Activated T-helper 2 cell treated with anti-CD3 and anti-CD28 coated beads, Interferon-gamma antibody, Interleukin-2, Interleukin-4, amounts not matched to agents 10 μg/mL and 5 μg/mL and 100 μg/mL, durations not matched to agents 14 hours and 24 hours and 36 hours (primary cell): ENCODE results near the gene SUFU. TPM values are rescaled to one million over a fixed set of nuclear protein-coding genes. Genes with fewer than 3 reads are reported as not detected.

Source experiments
- DNase-seq: peaks from one replicate; pipeline ENCODE4 v3.0.0; 2021; ENCODE audit warnings: low spot score
- H3K27ac Mint-ChIP-seq: one replicate; pipeline ENCODE4 v1.8.0; 2021; ENCODE audit warnings: mixed read lengths
- H3K27me3 Mint-ChIP-seq: one replicate; pipeline ENCODE4 v1.8.0; 2021; ENCODE audit warnings: low read depth, mixed read lengths
- H3K36me3 Mint-ChIP-seq: one replicate; pipeline ENCODE4 v1.8.0; 2021; ENCODE audit warnings: low read depth, mixed read lengths
- H3K4me1 Mint-ChIP-seq: one replicate; pipeline ENCODE4 v1.8.0; 2021; ENCODE audit warnings: low read depth, mixed read lengths
- H3K4me3 Mint-ChIP-seq: one replicate; pipeline ENCODE4 v1.8.0; 2021; ENCODE audit warnings: low read depth, mild to moderate bottlenecking, moderate library complexity, mixed read lengths
- H3K9me3 Mint-ChIP-seq: one replicate; pipeline ENCODE4 v1.8.0; 2021; ENCODE audit warnings: mixed read lengths
- intact Hi-C: fragments of 100-400 bp; cut with micrococcal nuclease; formaldehyde crosslinking; loops from one replicate; pipeline ENCODE4 v1.15.1; 2023
- total RNA-seq: library from RNA; stranded (reverse); gene quantifications from 2 replicates; pipeline ENCODE4 v1.2.3, GENCODE V29; 2022

Gene SUFU
- total RNA-seq, 1 donor from 2014 or later: 12.4 TPM

- H3K27ac Mint-ChIP-seq: no peak overlapping the region
- no peaks in the 10 kb centered on the region for H3K27me3 Mint-ChIP-seq
- peaks cover 2% of the 10 kb centered on the region for H3K36me3 Mint-ChIP-seq
- no peaks in the 10 kb centered on the region for H3K9me3 Mint-ChIP-seq
- H3K4me1 Mint-ChIP-seq: peaks cover 2% of the 10 kb centered on the region
- H3K4me3 Mint-ChIP-seq: no peak overlapping the region
- no peak for DNase-seq
- intact Hi-C loops: no loop called here
Measured at GRCh38 chr10:102626026-102626685, 122.4 kb downstream of the SUFU start.

- Mint-ChIP-seq H3K9me3 (no peaks in the 10 kb centered on the region), H3K27ac (no peak overlapping the region), H3K4me3 (no peak overlapping the region)
Measured at GRCh38 chr10:102627291-102627735, 123.5 kb downstream of the SUFU start.

GRCh38 chr10:102627736-102628293 is 124.0 kb downstream of the SUFU start:
- intact Hi-C loops: no loop called here
- Mint-ChIP-seq H3K36me3 (peaks cover 4% of the 10 kb centered on the region), H3K4me3 (no peak overlapping the region), H3K27me3 (no peaks in the 10 kb centered on the region), H3K4me1 (peaks cover 13% of the 10 kb centered on the region), H3K27ac (no peak overlapping the region), H3K9me3 (no peaks in the 10 kb centered on the region)
- no peak for DNase-seq

More at GRCh38 chr10:102627291-102627735, 123.5 kb downstream of the SUFU start:
- intact Hi-C loops: no loop called here
- Mint-ChIP-seq H3K27me3 (no peaks in the 10 kb centered on the region), H3K4me1 (peaks cover 8% of the 10 kb centered on the region), H3K36me3 (peaks cover 4% of the 10 kb centered on the region)
- no peak for DNase-seq

GRCh38 chr10:102628451-102628911 is 124.7 kb downstream of the SUFU start:
- intact Hi-C loops: no loop called here
- H3K36me3 Mint-ChIP-seq: peaks cover 4% of the 10 kb centered on the region
- H3K4me1 Mint-ChIP-seq: peaks cover 19% of the 10 kb centered on the region
- H3K27me3 Mint-ChIP-seq: no peaks in the 10 kb centered on the region
- no peak overlapping the region for H3K27ac Mint-ChIP-seq
- no peaks in the 10 kb centered on the region for H3K9me3 Mint-ChIP-seq
- DNase-seq: no peak
- H3K4me3 Mint-ChIP-seq: no peak overlapping the region

GRCh38 chr10:102629661-102630614 is 126.2 kb downstream of the SUFU start:
- H3K36me3 Mint-ChIP-seq: peaks cover 4% of the 10 kb centered on the region
- intact Hi-C loops: no loop called here
- DNase-seq: no peak
- H3K27ac Mint-ChIP-seq: no peak overlapping the region
- no peak overlapping the region for H3K4me3 Mint-ChIP-seq
- no peaks in the 10 kb centered on the region for H3K9me3 Mint-ChIP-seq
- no peaks in the 10 kb centered on the region for H3K27me3 Mint-ChIP-seq
- peaks cover 25% of the 10 kb centered on the region for H3K4me1 Mint-ChIP-seq

GRCh38 chr10:102630663-102631062 is 126.9 kb downstream of the SUFU start:
- no peak overlapping the region for H3K27ac Mint-ChIP-seq
- no peaks in the 10 kb centered on the region for H3K9me3 Mint-ChIP-seq
- peaks cover 33% of the 10 kb centered on the region for H3K4me1 Mint-ChIP-seq

GRCh38 chr10:102631525-102632393 is 128.0 kb downstream of the SUFU start:
- H3K36me3 Mint-ChIP-seq: peaks cover 4% of the 10 kb centered on the region
- H3K4me3 Mint-ChIP-seq: no peak overlapping the region
- H3K27ac Mint-ChIP-seq: peak overlapping the region; percentile 83
- no peak for DNase-seq
- no peaks in the 10 kb centered on the region for H3K27me3 Mint-ChIP-seq
- intact Hi-C loops: no loop called here
- H3K9me3 Mint-ChIP-seq: no peaks in the 10 kb centered on the region
- peaks cover 36% of the 10 kb centered on the region for H3K4me1 Mint-ChIP-seq

More at GRCh38 chr10:102630663-102631062, 126.9 kb downstream of the SUFU start:
- Mint-ChIP-seq H3K4me3 (no peak overlapping the region), H3K36me3 (peaks cover 4% of the 10 kb centered on the region), H3K27me3 (no peaks in the 10 kb centered on the region)
- intact Hi-C loops: no loop called here
- DNase-seq: no peak

- Mint-ChIP-seq H3K9me3 (no peaks in the 10 kb centered on the region), H3K4me3 (peak overlapping the region; percentile 18), H3K36me3 (peaks cover 4% of the 10 kb centered on the region), H3K27ac (peak overlapping the region; percentile 82), H3K27me3 (no peaks in the 10 kb centered on the region), H3K4me1 (peaks cover 38% of the 10 kb centered on the region)
- DNase-seq: no peak
- intact Hi-C loops: no loop called here
Measured at GRCh38 chr10:102632394-102633111, 128.8 kb downstream of the SUFU start.

- DNase-seq: no peak
- intact Hi-C loops: no loop called here
- Mint-ChIP-seq H3K9me3 (no peaks in the 10 kb centered on the region), H3K27me3 (no peaks in the 10 kb centered on the region), H3K27ac (peak overlapping the region; percentile 82), H3K4me3 (peak overlapping the region; percentile 11), H3K4me1 (peaks cover 38% of the 10 kb centered on the region), H3K36me3 (peaks cover 4% of the 10 kb centered on the region)
Measured at GRCh38 chr10:102633287-102633686, 129.5 kb downstream of the SUFU start.

GRCh38 chr10:102633848-102634247 is 130.1 kb downstream of the SUFU start:
- no peak overlapping the region for H3K4me3 Mint-ChIP-seq
- peaks cover 4% of the 10 kb centered on the region for H3K36me3 Mint-ChIP-seq
- no peak for DNase-seq
- intact Hi-C loops: no loop called here
- H3K4me1 Mint-ChIP-seq: peaks cover 38% of the 10 kb centered on the region
- H3K27ac Mint-ChIP-seq: peak overlapping the region; percentile 82
- H3K9me3 Mint-ChIP-seq: no peaks in the 10 kb centered on the region
- H3K27me3 Mint-ChIP-seq: no peaks in the 10 kb centered on the region

GRCh38 chr10:102634686-102635085 is 130.9 kb downstream of the SUFU start:
- intact Hi-C loops: no loop called here
- no peak overlapping the region for H3K27ac Mint-ChIP-seq
- H3K4me3 Mint-ChIP-seq: no peak overlapping the region
- H3K4me1 Mint-ChIP-seq: peaks cover 38% of the 10 kb centered on the region
- H3K9me3 Mint-ChIP-seq: no peaks in the 10 kb centered on the region
- H3K36me3 Mint-ChIP-seq: peaks cover 4% of the 10 kb centered on the region
- H3K27me3 Mint-ChIP-seq: no peaks in the 10 kb centered on the region
- no peak for DNase-seq
